AG10803 (cell line): ENCODE measurements around the gene MRPS18C.
A peak's percentile ranks its signal among the peaks of the same experiment; 100 is the strongest.
"Not testable (repeated sequence)": the region's sequence is repeated elsewhere in the genome, so short reads cannot be mapped to it uniquely, and the experiment has no call there.

Experiments
- DNase-seq: peaks from one replicate; pipeline ENCODE4 v3.0.0; 2010; ENCODE audit warnings: low read depth
- H3K4me3 ChIP-seq: 2 replicates; pipeline ENCODE4 v1.5.1; 2011; ENCODE audit warnings: mild to moderate bottlenecking, low read length, control low read depth
- CTCF ChIP-seq: conservative IDR thresholded peaks from 2 replicates; pipeline ENCODE4 v1.5.1; 2011; ENCODE audit warnings: mild to moderate bottlenecking, low read length, control low read depth, inconsistent platforms

The MRPS18C gene

GRCh38 chr4:83498187-83498586 is 42.3 kb downstream of the MRPS18C start:
- no peak for TF ChIP-seq CTCF
- no peak for DNase-seq
- no peak overlapping the region for H3K4me3 ChIP-seq

GRCh38 chr4:83501671-83502070 is 45.8 kb downstream of the MRPS18C start:
- not testable (repeated sequence) for H3K4me3 ChIP-seq, DNase-seq

GRCh38 chr4:83503974-83504373 is 48.1 kb downstream of the MRPS18C start:
- DNase-seq: no peak
- no peak for TF ChIP-seq CTCF
- no peak overlapping the region for H3K4me3 ChIP-seq

- no peak for DNase-seq
- H3K4me3 ChIP-seq: no peak overlapping the region
- TF ChIP-seq CTCF: no peak
Measured at GRCh38 chr4:83504503-83504902, 48.6 kb downstream of the MRPS18C start.

GRCh38 chr4:83504996-83505395 is 49.1 kb downstream of the MRPS18C start:
- DNase-seq: no peak
- no peak for TF ChIP-seq CTCF
- H3K4me3 ChIP-seq: no peak overlapping the region

- TF ChIP-seq CTCF: peak; percentile 63
- peak; percentile 60 for DNase-seq
- H3K4me3 ChIP-seq: not testable (repeated sequence)
Measured at GRCh38 chr4:83509156-83509585, 53.3 kb downstream of the MRPS18C start.

GRCh38 chr4:83510442-83510841 is 54.6 kb downstream of the MRPS18C start:
- TF ChIP-seq CTCF: no peak
- DNase-seq: no peak
- no peak overlapping the region for H3K4me3 ChIP-seq
